Uterus (tissue), 4 donors: ENCODE measurements around the gene ESR2. TPM values are rescaled to one million over a fixed set of nuclear protein-coding genes. Genes with fewer than 3 reads are reported as not detected.

Experiments used
- DNase-seq, 2 donors: peaks; one replicate each; pipeline ENCODE4 v3.0.0-alpha.2; 2019 to 2020
- H3K27ac ChIP-seq, 2 donors: fragments of 200-600 bp; sonication (generic); 1 replicate in 1 of 2; 2 replicates in 1 of 2; pipeline ENCODE4 v1.5.1; 2016 to 2018
- H3K27me3 ChIP-seq, 2 donors: fragments of 200-600 bp; sonication (generic); one replicate each; pipeline ENCODE4 v1.5.1; 2018 to 2019; ENCODE audit warnings: control low read depth in 1 of 2
- H3K36me3 ChIP-seq, 2 donors: fragments of 200-600 bp; sonication (generic); one replicate each; pipeline ENCODE4 v1.5.1; 2019; ENCODE audit warnings: control low read depth in 1 of 2
- H3K4me1 ChIP-seq, 2 donors: fragments of 200-600 bp; sonication (generic); one replicate each; pipeline ENCODE4 v1.5.1; 2018 to 2019; ENCODE audit warnings: control low read depth in 1 of 2
- H3K4me3 ChIP-seq, 2 donors: fragments of 200-600 bp; sonication (generic); 1 replicate in 1 of 2; 2 replicates in 1 of 2; pipeline ENCODE4 v1.5.1; 2018 to 2019; ENCODE audit warnings: mild to moderate bottlenecking in 1 of 2
- H3K9me3 ChIP-seq, 2 donors: fragments of 200-600 bp; sonication (generic); one replicate each; pipeline ENCODE4 v1.5.1; 2019; ENCODE audit warnings: control low read depth in 1 of 2
- CTCF ChIP-seq, 4 experiments: fragments of 200-600 bp in 2 of 4; fragments of 450-650 bp in 2 of 4; sonication (generic) in 2 of 4; IDR thresholded peaks; one replicate each; pipeline ENCODE4 v1.5.1; 2016 to 2019; ENCODE audit warnings: antibody characterized with exemption in 4 of 4, mild to moderate bottlenecking in 2 of 4, moderate library complexity in 1 of 4
- POLR2A ChIP-seq, 2 donors: fragments of 450-650 bp; IDR thresholded peaks; one replicate each; pipeline ENCODE4 v1.6.1; 2016; ENCODE audit warnings: antibody characterized with exemption in 2 of 2, mild to moderate bottlenecking in 1 of 2, moderate library complexity in 1 of 2
- intact Hi-C: fragments of 100-400 bp; cut with DNase I; formaldehyde crosslinking; loops from one replicate; pipeline ENCODE4 v1.15.1; 2023; ENCODE audit warnings: low total_unique reads
- total RNA-seq, 4 donors: library from RNA; depleted of rRNA in 3 of 4; stranded (reverse); fragments of >200 nt in 3 of 4; gene quantifications; one replicate each; pipeline versions ENCODE4 v1.1.0 to v1.2.4, GENCODE V29; 2014 to 2023
- donor health status: DM: yes; HTN: yes; CAD: no.

ESR2 gene
- total RNA-seq, 4 donors from 2014 or later = 0.41 to 8.2 (median 3.9) TPM

DNA sequence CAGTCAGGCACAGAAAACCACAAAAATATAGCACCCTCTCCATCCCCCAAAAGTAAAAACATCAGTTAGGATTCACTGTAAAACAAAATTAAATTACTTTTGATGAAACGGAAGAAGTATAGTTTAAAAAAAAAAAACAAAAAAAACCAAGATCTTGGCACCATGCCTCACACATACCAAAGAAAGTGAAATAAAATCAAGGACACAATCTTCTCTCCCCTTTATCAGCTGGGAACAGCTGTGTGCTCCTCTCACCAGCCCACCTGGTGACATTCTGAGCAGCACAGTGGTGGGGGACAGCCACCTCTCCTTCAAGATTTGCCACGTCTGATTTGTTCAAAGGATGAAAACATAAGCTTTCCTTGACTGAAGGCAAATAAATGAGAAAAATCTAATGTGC, 55.5 kb downstream of the ESR2 start:
- Histone ChIP-seq H3K27ac (no peak overlapping the region), H3K36me3 (no peaks in the 10 kb centered on the region), H3K27me3 (no peaks in the 10 kb centered on the region), H3K4me3 (no peak overlapping the region), H3K9me3 (no peaks in the 10 kb centered on the region), H3K4me1 (no peaks in the 10 kb centered on the region)
- intact Hi-C loops = no loop called here
- TF ChIP-seq POLR2A (IDR thresholded peaks at IDR 0.05) = no peak
- no peak for TF ChIP-seq CTCF (IDR thresholded peaks at IDR 0.05)
- no peak for DNase-seq

DNA sequence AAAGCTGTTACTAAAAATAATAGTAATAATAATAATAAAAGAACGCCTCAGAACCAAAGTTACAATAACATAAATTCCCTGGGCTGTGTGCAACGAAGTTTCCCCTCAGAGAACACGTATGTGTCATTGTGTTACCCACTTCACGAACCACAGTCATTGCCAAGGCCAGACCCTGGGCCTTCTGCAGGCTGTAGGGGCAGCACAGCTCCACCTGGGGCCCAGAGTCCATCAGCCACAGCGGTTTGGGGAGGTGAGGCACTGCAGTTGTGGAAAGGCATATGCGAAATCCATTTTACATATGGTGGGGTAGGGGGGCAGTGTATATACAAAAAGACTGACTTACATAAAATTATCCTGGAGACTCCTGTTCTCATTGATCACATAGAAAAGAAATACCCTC, 56.1 kb downstream of the ESR2 start:
- Histone ChIP-seq H3K4me3 (no peak overlapping the region), H3K27me3 (no peaks in the 10 kb centered on the region), H3K27ac (no peak overlapping the region), H3K4me1 (no peaks in the 10 kb centered on the region), H3K36me3 (no peaks in the 10 kb centered on the region), H3K9me3 (no peaks in the 10 kb centered on the region)
- TF ChIP-seq POLR2A (IDR thresholded peaks at IDR 0.05) = no peak
- TF ChIP-seq CTCF (IDR thresholded peaks at IDR 0.05) = no peak
- no peak for DNase-seq
- intact Hi-C loops = no loop called here

- no peaks in the 10 kb centered on the region for H3K9me3 ChIP-seq
- no peaks in the 10 kb centered on the region for H3K36me3 ChIP-seq
- no peak overlapping the region for H3K27ac ChIP-seq
- no peak for DNase-seq
- H3K27me3 ChIP-seq = no peaks in the 10 kb centered on the region
- H3K4me3 ChIP-seq = no peak overlapping the region
- TF ChIP-seq CTCF (IDR thresholded peaks at IDR 0.05) = no peak
- no peak for TF ChIP-seq POLR2A (IDR thresholded peaks at IDR 0.05)
- intact Hi-C loops = no loop called here
- H3K4me1 ChIP-seq = no peaks in the 10 kb centered on the region
Observed at GRCh38 chr14:64235652-64236640, 58.2 kb downstream of the ESR2 start.

DNA sequence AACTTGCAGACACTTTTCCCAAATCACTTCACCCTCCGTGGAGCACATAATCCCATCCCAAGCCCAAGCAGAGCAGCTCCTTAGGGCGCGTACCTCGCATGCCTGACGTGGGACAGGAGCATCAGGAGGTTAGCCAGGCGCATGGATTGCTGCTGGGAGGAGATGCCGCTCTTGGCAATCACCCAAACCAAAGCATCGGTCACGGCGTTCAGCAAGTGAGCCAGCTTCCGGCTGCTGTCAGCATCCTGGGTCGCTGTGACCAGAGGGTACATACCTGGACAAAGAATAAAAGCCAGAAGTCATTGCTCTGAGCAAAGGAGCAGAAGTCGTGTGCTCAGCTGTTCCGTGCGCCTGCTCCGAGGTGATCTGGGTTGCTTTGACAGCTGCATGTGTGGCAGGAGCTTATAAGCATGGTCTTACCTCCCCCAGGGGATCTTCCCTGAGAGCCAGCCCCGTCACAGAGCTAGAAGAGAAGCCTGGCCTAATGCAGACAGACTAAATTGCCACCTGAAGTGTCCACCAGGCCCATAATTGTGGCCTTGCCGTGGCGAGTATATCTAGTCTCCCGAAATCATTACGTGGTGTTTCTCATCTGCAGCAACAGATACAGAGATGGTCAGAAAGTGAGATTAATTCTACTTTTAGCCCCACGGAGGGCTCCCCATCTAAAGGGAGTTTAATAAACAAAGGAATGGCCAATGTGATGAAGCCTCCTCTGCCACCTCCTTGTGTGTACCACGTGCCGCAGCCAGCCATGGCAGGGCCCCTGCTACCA, 59.1 kb downstream of the ESR2 start:
- H3K27me3 ChIP-seq = no peaks in the 10 kb centered on the region
- no peak overlapping the region for H3K4me3 ChIP-seq
- no peak overlapping the region for H3K27ac ChIP-seq
- TF ChIP-seq POLR2A (IDR thresholded peaks at IDR 0.05) = no peak
- no peak for TF ChIP-seq CTCF (IDR thresholded peaks at IDR 0.05)
- no peaks in the 10 kb centered on the region for H3K9me3 ChIP-seq
- H3K36me3 ChIP-seq = no peaks in the 10 kb centered on the region
- intact Hi-C loops = no loop called here
- no peak for DNase-seq
- no peaks in the 10 kb centered on the region for H3K4me1 ChIP-seq
